Motor neuron (in vitro differentiated cells): ENCODE measurements around the gene NTN1. TPM values are rescaled to one million over a fixed set of nuclear protein-coding genes. Genes with fewer than 3 reads are reported as not detected.
A peak's percentile ranks its signal among the peaks of the same experiment; 100 is the strongest.

Experiments
- ATAC-seq, 8 experiments: fragments of 200-7000 bp; cut with Tn5 transposase; replicated peaks in 6 of 8; 2 replicates each; pipeline ENCODE4 v1.8.0; 2021; ENCODE audit warnings: mild to moderate bottlenecking in 8 of 8, moderate library complexity in 8 of 8
- H3K27ac ChIP-seq, 2 donors: fragments of 250-450 bp; sonication (Bioruptor Pico); 2 replicates each; pipeline ENCODE4 v1.9.0; 2021; ENCODE audit warnings: antibody characterized with exemption in 2 of 2, mild to moderate bottlenecking in 2 of 2, moderate library complexity in 1 of 2
- H3K4me1 ChIP-seq, 2 donors: fragments of 250-450 bp; sonication (Bioruptor Pico); replicated peaks in 1 of 2; 2 replicates each; pipeline ENCODE4 v1.6.1; 2021; ENCODE audit warnings: antibody characterized with exemption in 2 of 2, mild to moderate bottlenecking in 2 of 2, moderate library complexity in 1 of 2
- H3K4me3 ChIP-seq, 5 donors: fragments of 250-450 bp; sonication (Bioruptor Pico); 2 replicates each; pipeline ENCODE4 v1.9.0; 2021; ENCODE audit warnings: antibody characterized with exemption in 5 of 5, mild to moderate bottlenecking in 5 of 5, moderate library complexity in 4 of 5
- WGBS, 10 experiments: fragments of 450-650 bp; shearing (Covaris generic); methylation state at CpG; one replicate each; pipeline ENCODE4 v1.0.0; 2022; 5-methylcytosine and 5-hydroxymethylcytosine counted together
- in situ Hi-C, 9 experiments: fragments of 400-800 bp; cut with MboI; loops; one replicate each; pipeline ENCODE4 v1.15.0; 2021; ENCODE audit warnings: low sequenced_read_pairs in 9 of 9, low pct_unique_long_range_greater_than_20kb in 2 of 9; ENCODE audit not compliant: unreplicated experiment in 9 of 9
- total RNA-seq, 8 experiments: library from RNA; unstranded; fragments of 300-600 nt; gene quantifications; 2 replicates each; pipeline versions ENCODE4 v1.2.3 to v1.2.4, GENCODE V29; 2022

NTN1 gene
- total RNA-seq, 8 experiments from 2014 or later = 8.0 to 491 (median 16.4) TPM

- in situ Hi-C loops = loop anchor here in 3 of 9 experiments (25.0 kb wide), 2 partner anchors 228 to 528 kb away; no protein-coding TSS in a partner anchor
- no peak overlapping the region for H3K4me3 ChIP-seq
- WGBS, 10 experiments = 60 to 100% (median 90%) methylated on average over 1 to 3 of the region's 4 CpGs; no CpG with 5 or more reads in 5 of the 10 experiments
- H3K27ac ChIP-seq = no peak overlapping the region
- peaks cover 0 to 9% of the 10 kb centered on the region in 2 donors for H3K4me1 ChIP-seq
- ATAC-seq = no peak
Observed at GRCh38 chr17:9009096-9009495, 12.2 kb upstream of the NTN1 start.

GRCh38 chr17:9009737-9010136 lies 11.6 kb upstream of the NTN1 start:
- in situ Hi-C loops = loop anchor here in 3 of 9 experiments (25.0 kb wide), 2 partner anchors 228 to 528 kb away; no protein-coding TSS in a partner anchor
- no peak overlapping the region for H3K27ac ChIP-seq
- WGBS, 10 experiments = 0 to 80% (median 74%) methylated on average over 1 to 6 of the region's 6 CpGs; no CpG with 5 or more reads in 3 of the 10 experiments
- H3K4me1 ChIP-seq = peaks cover 0 to 3% of the 10 kb centered on the region in 2 donors
- ATAC-seq = no peak
- H3K4me3 ChIP-seq = no peak overlapping the region

- Histone ChIP-seq H3K4me1 (no peaks in the 10 kb centered on the region), H3K27ac (no peak overlapping the region), H3K4me3 (no peak overlapping the region)
- in situ Hi-C loops = loop anchor here in 3 of 9 experiments (25.0 kb wide), 2 partner anchors 226 to 526 kb away; no protein-coding TSS in a partner anchor
- WGBS, 10 experiments = 59 to 100% (median 85%) methylated on average over 1 to 5 of the region's 7 CpGs; no CpG with 5 or more reads in 2 of the 10 experiments
- no peak for ATAC-seq
Observed at GRCh38 chr17:9011001-9011400, 10.3 kb upstream of the NTN1 start.

- in situ Hi-C loops = loop anchor here in 3 of 9 experiments (25.0 kb wide), 2 partner anchors 220 to 520 kb away; no protein-coding TSS in a partner anchor
- Histone ChIP-seq H3K27ac (no peak overlapping the region), H3K4me3 (no peak overlapping the region), H3K4me1 (peaks cover 0 to 13% of the 10 kb centered on the region in 2 donors)
- 60 to 100% (median 78%) methylated on average over 1 to 3 of the region's 3 CpGs; no CpG with 5 or more reads in 1 of the 10 experiments for WGBS, 10 experiments
- ATAC-seq = no peak
Observed at GRCh38 chr17:9016941-9017552, 4.3 kb upstream of the NTN1 start.

- no peak overlapping the region for H3K27ac ChIP-seq
- 17 to 100% (median 58%) methylated on average over 1 to 4 of the region's 4 CpGs; no CpG with 5 or more reads in 2 of the 10 experiments for WGBS, 10 experiments
- H3K4me3 ChIP-seq = no peak overlapping the region
- peaks cover 0 to 15% of the 10 kb centered on the region in 2 donors for H3K4me1 ChIP-seq
- in situ Hi-C loops = loop anchor here in 3 of 9 experiments (25.0 kb wide), 2 partner anchors 219 to 519 kb away; no protein-coding TSS in a partner anchor
- no peak for ATAC-seq
Observed at GRCh38 chr17:9018726-9019125, 2.6 kb upstream of the NTN1 start.

- Histone ChIP-seq H3K4me3 (peak overlapping the region; percentile 48 to 84 (median 49)), H3K4me1 (peaks cover 7 to 18% of the 10 kb centered on the region in 2 donors), H3K27ac (no peak overlapping the region)
- ATAC-seq = no peak
- in situ Hi-C loops = loop anchor here in 3 of 9 experiments (25.0 kb wide), 2 partner anchors 217 to 517 kb away; no protein-coding TSS in a partner anchor
- 37 to 100% (median 68%) methylated on average over 1 to 11 of the region's 20 CpGs; no CpG with 5 or more reads in 2 of the 10 experiments for WGBS, 10 experiments
Observed at GRCh38 chr17:9020096-9020823, 1.1 kb upstream of the NTN1 start.

GRCh38 chr17:9020824-9021157 lies 519 bp upstream of the NTN1 start:
- in situ Hi-C loops = loop anchor here in 3 of 9 experiments (25.0 kb wide), 2 partner anchors 217 to 517 kb away; no protein-coding TSS in a partner anchor
- Histone ChIP-seq H3K4me3 (peak overlapping the region; percentile 48 to 84 (median 49)), H3K27ac (no peak overlapping the region), H3K4me1 (peaks cover 11 to 18% of the 10 kb centered on the region in 2 donors)
- peak in 1 of 8 experiments; percentile 1 for ATAC-seq
- WGBS, 10 experiments = 19% methylated on average over 12 of the region's 25 CpGs; no CpG with 5 or more reads in 9 of the 10 experiments

- in situ Hi-C loops = loop anchor here in 3 of 9 experiments (25.0 kb wide), 2 partner anchors 215 to 515 kb away; no protein-coding TSS in a partner anchor
Observed at GRCh38 chr17:9021992-9022572, 772 bp downstream of the NTN1 start.

GRCh38 chr17:9022573-9023391 lies 1.5 kb downstream of the NTN1 start:
- Histone ChIP-seq H3K4me1 (peaks cover 14 to 15% of the 10 kb centered on the region in 2 donors), H3K27ac (no peak overlapping the region), H3K4me3 (peak overlapping the region; percentile 48 to 84 (median 49))
- 0 to 6% (median 0%) methylated on average over 2 to 15 of the region's 106 CpGs; no CpG with 5 or more reads in 7 of the 10 experiments for WGBS, 10 experiments
- in situ Hi-C loops = loop anchor here in 3 of 9 experiments (25.0 kb wide), 2 partner anchors 215 to 515 kb away; no protein-coding TSS in a partner anchor
- peak; percentile 1 to 17 (median 6) for ATAC-seq

More at GRCh38 chr17:9021992-9022572, 772 bp downstream of the NTN1 start:
- H3K4me3 ChIP-seq = peak overlapping the region; percentile 48 to 84 (median 49)
- H3K27ac ChIP-seq = no peak overlapping the region
- peak; percentile 32 to 59 (median 51) for ATAC-seq
- WGBS, 10 experiments = 0 to 2% methylated on average over 9 to 12 of the region's 79 CpGs; no CpG with 5 or more reads in 8 of the 10 experiments
- peaks cover 15 to 18% of the 10 kb centered on the region in 2 donors for H3K4me1 ChIP-seq

GRCh38 chr17:9023392-9024218 lies 2.3 kb downstream of the NTN1 start:
- WGBS, 10 experiments = 0 to 35% (median 10%) methylated on average over 2 to 14 of the region's 49 CpGs
- ATAC-seq = peak in 2 of 8 experiments; percentile 1 to 7
- peaks cover 19 to 20% of the 10 kb centered on the region in 2 donors for H3K4me1 ChIP-seq
- in situ Hi-C loops = loop anchor here in 3 of 9 experiments (25.0 kb wide), 2 partner anchors 214 to 514 kb away; no protein-coding TSS in a partner anchor
- no peak overlapping the region for H3K27ac ChIP-seq
- peak overlapping the region; percentile 48 to 84 (median 49) for H3K4me3 ChIP-seq

GRCh38 chr17:9024497-9024896 lies 3.2 kb downstream of the NTN1 start:
- in situ Hi-C loops = loop anchor here in 3 of 9 experiments (25.0 kb wide), 2 partner anchors 213 to 513 kb away; no protein-coding TSS in a partner anchor
- Histone ChIP-seq H3K4me1 (peaks cover 27 to 29% of the 10 kb centered on the region in 2 donors), H3K4me3 (peak overlapping the region; percentile 48 to 84 (median 49)), H3K27ac (no peak overlapping the region)
- ATAC-seq = no peak
- WGBS, 10 experiments = 0 to 60% (median 17%) methylated on average over 1 to 12 of the region's 14 CpGs; no CpG with 5 or more reads in 1 of the 10 experiments
